Metanephros (tissue), 2 donors: ENCODE results near the gene TERF2IP. TPM values are rescaled to one million over a fixed set of nuclear protein-coding genes. Genes with fewer than 3 reads are reported as not detected.

Experiments
- small RNA-seq: library from RNA; depleted of rRNA; stranded (forward); fragments of <200 nt; gene quantifications from one replicate; pipeline ENCODE3, GENCODE V24; 2014; ENCODE audit warnings: low replicate concordance
- total RNA-seq: library from RNA; depleted of rRNA; stranded (reverse); fragments of >200 nt; gene quantifications from one replicate; pipeline ENCODE4 v1.2.3, GENCODE V29; 2014

Gene TERF2IP
- 67.8 TPM for total RNA-seq

GRCh38 chr16:75647492-75648264, at the start of gene TERF2IP, which contains the start of gene KARS1:
TSS of gene TERF2IP (plus strand) at chr16:75647773. CDS start at chr16:75647883, 110 bp downstream.
TSS of gene KARS1 (minus strand) at chr16:75647665. CDS start at chr16:75647639, 26 bp downstream.

GRCh38 chr16:75622761-75623605, 24.6 kb upstream of the TERF2IP start, which contains the start of gene ADAT1:
TSS of gene ADAT1 (minus strand) at chr16:75623281. CDS start at chr16:75620799, 2,482 bp downstream.

GRCh38 chr16:75676909-75677308, 29.3 kb downstream of the TERF2IP start, which contains the start of gene CPHXL2:
TSS of gene CPHXL2 (minus strand) at chr16:75677009. CDS start at chr16:75676999, 10 bp downstream.

GRCh38 chr16:75701361-75701760, 53.8 kb downstream of the TERF2IP start, which contains the start of gene DUXB:
TSS of gene DUXB (minus strand) at chr16:75701461. CDS start at chr16:75701418, 43 bp downstream.

Small RNAs within 50 kb of the gene (small RNA-seq; reads per million reads assigned to genes)
- not detected for gene RN7SL520P

Other genes with a start within 250 kb of the TERF2IP start
- gene CFDP1, start 214.3 kb upstream of the TERF2IP start, total RNA-seq = 56.9 TPM
- gene TMEM170A, start 183.1 kb upstream of the TERF2IP start, total RNA-seq = 32.8 TPM
- 1.1 TPM for gene CHST6, start 152.3 kb upstream of the TERF2IP start, total RNA-seq
- 0.58 TPM for gene CHST5, start 111.7 kb upstream of the TERF2IP start, total RNA-seq
- gene TMEM231, start 91.5 kb upstream of the TERF2IP start, total RNA-seq = 18.6 TPM
- gene GABARAPL2, start 81.4 kb upstream of the TERF2IP start, total RNA-seq = 107 TPM
- 55.4 TPM for gene ADAT1, start 24.5 kb upstream of the TERF2IP start, total RNA-seq
- gene KARS1, start 108 bp upstream of the TERF2IP start, total RNA-seq = 85.7 TPM
- gene CPHXL2, start 29.2 kb downstream of the TERF2IP start, total RNA-seq = not detected
- gene DUXB, start 53.7 kb downstream of the TERF2IP start, total RNA-seq = not detected
- not detected for gene CPHXL, start 78.7 kb downstream of the TERF2IP start, total RNA-seq